Measurements from ENCODE around the gene ANXA3. TPM values are rescaled to one million over a fixed set of nuclear protein-coding genes. Genes with fewer than 3 reads are reported as not detected.
A peak's percentile ranks its signal among the peaks of the same experiment; 100 is the strongest.

The ANXA3 gene
- total RNA-seq, 1 experiment from 2014 or later: 263 TPM

GRCh38 chr4:78644063-78644691, 92.6 kb downstream of the ANXA3 start:
- ChIA-PET POLR2A (ENCODE audit: unreplicated experiment) (no interaction called here), CTCF (no interaction called here)
- H4K20me1 ChIP-seq (ENCODE audit: low read length): no peaks in the 10 kb centered on the region
- H3K79me2 ChIP-seq (ENCODE audit: low read length): no peaks in the 10 kb centered on the region
- H3K4me3 ChIP-seq (ENCODE audit: low read length): peak overlapping the region; percentile 24; the same call in 1 of the 2 replicates
- no peak overlapping the region for H3K27ac ChIP-seq (ENCODE audit: low read length)
- no TSS peak for BruUV-seq (replicated peaks)
- TF ChIP-seq CTCF (conservative IDR thresholded peaks at IDR 0.05; ENCODE audit: low read depth, low read length) (no peak), EZH2 (IDR thresholded peaks at IDR 0.05; ENCODE audit: low read length, unreplicated experiment) (no peak), EZH2phosphoT487 (IDR thresholded peaks at IDR 0.05; ENCODE audit: borderline replicate concordance, low read length) (no peak)
- H3K36me3 ChIP-seq (ENCODE audit: low read depth, low read length): no peaks in the 10 kb centered on the region; the same call in 1 of the 2 replicates
- H3K4me1 ChIP-seq (ENCODE audit: insufficient read depth, low read length): peaks cover 36% of the 10 kb centered on the region
- H3K27me3 ChIP-seq (ENCODE audit: low read length): no peaks in the 10 kb centered on the region
- ATAC-seq: no peak
- intact Hi-C loops (cut with micrococcal nuclease): loop anchor here (1.0 kb wide), 1 partner anchor 220 kb away; no protein-coding TSS in a partner anchor
- no peaks in the 10 kb centered on the region for H3K9me2 ChIP-seq (replicated peaks; ENCODE audit: low read length)
- H3K9me3 ChIP-seq (ENCODE audit: low read length): no peaks in the 10 kb centered on the region
- peaks cover 18% of the 10 kb centered on the region for H3F3A ChIP-seq (ENCODE audit: low read length, unreplicated experiment)
- H3K9ac ChIP-seq (ENCODE audit: low read length): no peak overlapping the region
- H2AFZ ChIP-seq (ENCODE audit: low read length): 0 out of 2 replicates have a peak overlapping the region, but pooled peaks have one; percentile 77
- peak overlapping the region; percentile 83 for H3K4me2 ChIP-seq (ENCODE audit: low read length)
- DNase-seq: peak; percentile 28

GRCh38 chr4:78644744-78645330, 93.3 kb downstream of the ANXA3 start:
- peaks cover 18% of the 10 kb centered on the region for H3F3A ChIP-seq (ENCODE audit: low read length, unreplicated experiment)
- no peaks in the 10 kb centered on the region for H4K20me1 ChIP-seq (ENCODE audit: low read length)
- H3K9me3 ChIP-seq (ENCODE audit: low read length): no peaks in the 10 kb centered on the region
- peak overlapping the region; percentile 83 for H3K4me2 ChIP-seq (ENCODE audit: low read length)
- H3K27me3 ChIP-seq (ENCODE audit: low read length): no peaks in the 10 kb centered on the region
- ChIA-PET POLR2A (ENCODE audit: unreplicated experiment) (no interaction called here), CTCF (interaction anchor here (0.6 kb wide), 1 partner anchor 378 kb away, joined by 3 read pairs; no protein-coding TSS in a partner anchor)
- H3K79me2 ChIP-seq (ENCODE audit: low read length): no peaks in the 10 kb centered on the region
- H3K4me3 ChIP-seq (ENCODE audit: low read length): peak overlapping the region; percentile 60
- peak overlapping the region; percentile 77; the same call in 1 of the 2 replicates for H2AFZ ChIP-seq (ENCODE audit: low read length)
- H3K9me2 ChIP-seq (replicated peaks; ENCODE audit: low read length): no peaks in the 10 kb centered on the region
- H3K9ac ChIP-seq (ENCODE audit: low read length): peak overlapping the region; percentile 58
- BruUV-seq (replicated peaks): no TSS peak
- H3K27ac ChIP-seq (ENCODE audit: low read length): peak overlapping the region; percentile 93
- peak; percentile 76 for DNase-seq
- peak; percentile 62 for ATAC-seq
- TF ChIP-seq EZH2phosphoT487 (IDR thresholded peaks at IDR 0.05; ENCODE audit: borderline replicate concordance, low read length) (no peak), EZH2 (IDR thresholded peaks at IDR 0.05; ENCODE audit: low read length, unreplicated experiment) (no peak), CTCF (conservative IDR thresholded peaks at IDR 0.05; ENCODE audit: low read depth, low read length) (peak; percentile 68)
- intact Hi-C loops (cut with micrococcal nuclease): loop anchor here (1.0 to 5.0 kb wide), 2 partner anchors 132 to 219 kb away; partner anchors contain the start of gene BMP2K
- H3K4me1 ChIP-seq (ENCODE audit: insufficient read depth, low read length): peaks cover 42% of the 10 kb centered on the region
- H3K36me3 ChIP-seq (ENCODE audit: low read depth, low read length): no peaks in the 10 kb centered on the region; the same call in 1 of the 2 replicates
